Fibroblast of skin of left biceps (primary cell): ENCODE results near the gene C3orf70.
"Not testable (repeated sequence)": the region's sequence is repeated elsewhere in the genome, so short reads cannot be mapped to it uniquely, and the experiment has no call there.

Experiments
- DNase-seq, 2 experiments: peaks; one replicate each; pipeline ENCODE4 v3.0.0-alpha.2; 2013; ENCODE audit warnings: low read depth in 2 of 2

Gene C3orf70

DNA sequence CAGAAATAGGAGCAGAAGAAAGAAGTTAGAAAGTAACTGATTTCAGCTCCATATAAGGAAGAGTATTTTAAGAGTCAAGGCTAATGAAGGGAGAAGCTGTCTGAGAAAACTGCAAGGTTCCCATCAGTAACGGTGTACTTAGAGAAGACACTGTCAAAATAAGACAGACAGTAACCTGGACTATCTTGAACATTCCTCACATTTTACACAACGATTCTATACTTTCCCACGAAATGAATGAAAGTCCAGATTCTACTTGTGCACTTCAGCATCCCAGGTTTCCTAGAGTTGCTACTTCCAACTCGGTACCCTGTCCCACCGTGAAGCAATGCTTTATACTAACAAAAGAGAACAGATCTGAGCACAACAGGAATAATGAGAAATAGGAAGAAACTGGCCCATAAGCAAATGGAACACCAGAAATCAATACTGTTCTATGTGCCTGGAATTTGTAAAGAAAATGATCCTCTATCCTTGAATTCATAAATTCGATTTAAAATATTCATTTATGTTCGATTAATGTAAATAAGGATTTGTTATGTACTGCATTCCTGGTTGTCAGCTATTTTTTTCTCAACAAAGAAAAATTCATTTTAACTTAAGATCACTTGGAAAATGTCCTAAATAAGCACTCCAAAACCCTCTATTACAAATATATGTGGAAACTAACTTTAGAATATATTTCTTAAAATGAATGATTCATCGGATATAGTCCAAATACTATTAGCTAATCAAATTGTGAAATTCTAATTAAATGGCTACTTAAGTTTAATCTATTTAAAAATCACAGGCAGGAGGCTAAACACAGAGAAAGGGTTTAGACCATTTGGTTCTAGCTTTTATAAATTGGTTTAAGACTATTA is 1.5 kb downstream of the C3orf70 start:
- DNase-seq = no peak

DNA sequence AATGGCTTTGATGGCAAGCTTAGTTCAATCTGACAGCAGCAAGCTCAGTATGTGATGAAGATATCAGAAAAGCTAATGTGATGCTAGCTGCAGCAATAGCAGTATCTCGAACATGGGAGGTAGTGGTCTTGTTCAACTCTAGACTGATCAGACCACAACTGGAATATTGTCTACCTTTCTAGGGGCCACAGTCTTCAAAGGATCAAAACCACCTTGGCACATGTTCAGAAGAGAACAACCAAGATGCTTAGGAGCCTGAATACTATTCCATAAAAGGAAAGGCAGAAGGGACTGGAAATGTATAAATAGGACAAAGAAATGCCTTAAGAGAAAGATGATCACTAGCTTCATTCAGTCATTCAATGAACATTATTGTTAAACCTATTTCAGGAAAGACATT is 2.3 kb downstream of the C3orf70 start:
- DNase-seq = no peak

DNA sequence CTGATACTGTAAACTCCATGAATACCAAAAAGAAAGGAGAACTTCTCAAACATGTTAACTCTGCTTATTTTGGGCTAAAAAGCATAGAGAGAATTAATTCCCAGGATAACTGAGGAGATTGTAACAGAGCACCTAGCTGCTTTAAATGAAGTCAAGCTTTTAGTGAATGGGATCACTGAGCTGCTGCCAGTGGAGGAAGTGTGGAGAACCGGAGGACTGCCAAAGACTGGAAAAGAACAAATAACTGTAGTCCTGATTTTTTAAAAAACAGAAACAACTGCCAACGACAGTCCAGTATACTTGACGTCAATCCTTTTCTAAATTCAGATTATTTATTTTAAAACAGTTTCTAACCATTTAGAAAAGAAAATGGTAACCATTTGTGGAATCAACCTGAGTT is 3.3 kb downstream of the C3orf70 start:
- no peak for DNase-seq

- DNase-seq = no peak
Measured at GRCh38 chr3:185145511-185145910, 7.3 kb downstream of the C3orf70 start.

DNA sequence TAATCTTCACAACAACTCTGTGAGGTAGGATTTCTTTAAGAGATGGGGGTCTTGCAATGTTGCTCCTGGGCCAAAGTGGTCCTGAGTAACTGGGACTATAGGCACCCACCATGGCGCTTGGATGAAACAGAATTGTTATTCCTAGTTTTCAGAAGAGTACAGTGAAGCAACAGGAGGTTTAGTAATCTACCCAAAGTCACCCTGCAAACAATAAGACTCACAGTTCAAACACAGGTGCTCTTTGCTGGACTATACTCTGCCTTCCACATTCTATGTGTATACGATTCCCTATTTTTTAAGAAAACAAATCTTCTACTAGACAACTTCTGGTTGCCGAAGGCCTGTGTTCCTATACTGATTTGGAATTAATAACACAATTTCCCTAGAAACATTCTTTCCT is 8.1 kb downstream of the C3orf70 start:
- no peak for DNase-seq

DNA sequence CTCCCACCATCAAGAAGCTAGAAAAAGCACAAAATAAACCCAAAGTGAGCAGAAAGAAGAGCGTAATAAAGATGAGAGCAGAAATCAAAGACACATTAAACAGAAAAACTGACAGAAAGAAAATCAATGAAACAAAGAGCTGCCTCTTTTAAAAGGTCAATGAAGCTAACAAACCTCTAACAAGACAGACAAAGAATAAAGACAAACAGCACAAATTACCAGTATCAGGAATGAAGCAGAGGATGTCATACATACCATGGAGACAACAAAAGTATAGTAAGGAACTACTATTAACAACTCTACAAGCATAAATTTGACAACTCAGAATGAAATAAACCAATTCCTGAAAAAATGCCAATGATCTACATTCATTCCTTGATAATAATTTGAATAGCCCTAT is 15.0 kb downstream of the C3orf70 start:
- DNase-seq = no peak

DNA sequence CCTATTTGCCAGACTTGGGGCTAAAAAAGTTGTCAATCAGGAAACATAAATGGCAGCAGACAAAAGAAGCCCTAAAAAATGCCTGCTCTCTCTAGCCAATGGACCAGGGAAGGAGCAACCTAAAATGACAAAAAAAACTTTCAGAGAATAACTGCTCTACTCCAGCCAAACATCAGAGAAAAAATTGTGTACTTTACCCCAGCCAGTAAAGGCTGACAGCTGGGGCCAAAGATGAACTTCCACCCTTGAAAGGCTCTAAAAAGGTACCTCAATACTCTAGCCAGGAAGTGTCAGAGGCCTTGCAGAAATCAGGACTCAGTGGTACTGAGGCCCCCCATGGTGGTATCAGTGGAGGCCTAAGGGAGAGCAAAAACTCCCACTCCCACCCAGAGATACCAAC is 18.4 kb downstream of the C3orf70 start:
- no peak for DNase-seq

DNA sequence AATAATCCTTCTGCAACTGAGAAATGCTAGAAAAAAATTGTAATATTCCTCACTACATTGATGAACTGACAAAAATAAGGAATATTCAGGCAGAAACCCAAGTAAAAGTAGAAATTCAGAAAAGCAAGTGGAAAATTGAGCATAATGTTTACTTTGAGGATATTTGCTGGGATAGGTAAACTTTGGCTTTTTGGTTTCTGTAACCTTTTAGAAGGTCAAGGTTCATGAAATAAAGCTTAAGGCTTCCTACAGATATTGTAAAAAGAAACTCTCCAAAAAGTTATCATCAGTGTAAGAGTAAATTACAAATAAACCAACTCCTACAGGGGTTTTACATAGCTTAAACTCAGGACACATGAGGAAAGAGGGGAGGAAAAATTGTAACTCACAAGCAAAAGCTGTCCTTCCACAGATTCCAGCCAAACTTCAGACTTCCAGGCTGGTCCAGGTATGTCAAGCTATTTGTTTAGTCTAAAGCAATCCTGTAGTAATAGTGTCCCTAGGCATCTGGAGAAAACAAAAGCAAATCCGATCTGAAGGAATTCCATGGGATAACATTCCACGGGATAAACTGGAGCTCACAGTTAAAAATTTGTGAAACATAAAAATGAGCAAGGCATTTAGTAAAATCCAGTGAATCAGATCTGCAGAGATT is 21.1 kb downstream of the C3orf70 start:
- DNase-seq = no peak

DNA sequence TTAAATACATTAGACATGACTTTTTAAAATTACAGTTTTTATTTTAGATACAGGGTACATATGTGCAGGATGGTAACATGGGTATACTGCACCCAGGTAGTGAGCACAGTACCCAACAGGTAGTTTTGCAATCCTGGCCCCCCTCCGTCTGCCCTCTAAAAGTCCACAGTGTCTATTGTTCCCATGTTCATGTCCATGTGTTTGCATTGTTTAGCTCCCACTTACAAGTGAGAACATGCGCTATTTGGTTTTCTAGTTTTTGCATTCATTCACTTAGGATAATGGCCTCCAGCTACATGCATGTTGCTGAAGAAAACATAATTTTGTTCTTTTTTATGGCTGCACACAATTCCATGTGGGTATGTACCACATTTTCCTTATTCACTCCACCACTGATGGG is 23.8 kb downstream of the C3orf70 start:
- no peak for DNase-seq

GRCh38 chr3:185126201-185126600 is 26.7 kb downstream of the C3orf70 start:
- DNase-seq = no peak

DNA sequence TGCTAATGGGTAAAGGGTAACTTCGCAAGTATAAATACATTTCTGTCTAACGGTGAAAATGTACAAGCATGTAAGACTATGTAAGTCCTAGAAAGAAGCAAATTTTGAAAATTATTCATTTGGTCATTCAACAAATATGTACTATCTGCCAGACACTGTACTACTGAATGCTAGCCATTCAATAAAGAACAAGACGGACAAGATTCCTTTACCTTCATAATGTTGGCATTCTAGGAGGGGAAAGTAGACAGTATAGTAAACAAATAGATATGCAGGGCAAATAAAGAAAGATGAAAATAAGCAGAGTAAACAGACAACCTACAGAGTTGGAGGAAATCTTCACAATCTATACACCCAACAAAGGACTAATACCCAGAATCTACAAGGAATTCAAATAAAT is 32.7 kb downstream of the C3orf70 start:
- no peak for DNase-seq

DNA sequence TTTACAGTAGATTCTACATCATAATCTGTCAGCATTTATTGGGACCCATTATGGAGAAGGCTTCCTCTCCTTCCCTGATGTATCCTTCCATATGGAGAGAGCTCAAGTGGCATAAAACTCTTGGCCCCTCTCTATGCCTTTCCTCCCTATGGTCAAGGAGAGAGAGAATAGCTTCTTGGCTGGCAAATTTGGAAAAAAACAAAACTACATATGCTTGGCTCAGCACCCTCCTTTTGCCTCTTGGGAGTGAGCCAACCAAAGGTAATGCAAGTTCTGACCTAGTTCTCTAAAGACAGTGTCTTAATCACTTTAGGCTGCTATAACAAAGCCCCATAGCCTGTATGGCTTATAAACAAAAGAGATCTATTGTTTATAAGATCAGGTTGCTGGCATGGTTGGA is 37.5 kb downstream of the C3orf70 start:
- DNase-seq = no peak

DNA sequence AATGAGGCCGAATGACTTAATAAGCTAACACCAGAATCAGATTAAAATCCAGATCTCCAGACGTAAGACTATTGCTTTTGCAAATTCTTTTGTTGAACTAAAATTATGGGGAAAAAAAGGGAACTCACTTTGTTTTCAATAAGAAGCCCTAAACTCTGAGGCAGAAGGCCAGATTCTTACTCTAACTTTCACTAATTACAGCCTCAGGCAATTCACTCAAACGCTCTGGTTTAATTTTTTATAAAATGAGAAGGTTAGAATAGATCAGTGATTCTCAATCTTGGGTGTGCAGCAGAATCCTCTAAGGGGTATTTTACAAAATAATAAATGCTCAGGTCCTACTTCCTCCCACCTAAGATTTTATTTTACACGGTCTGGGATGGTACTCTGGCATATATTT is 38.1 kb downstream of the C3orf70 start:
- DNase-seq = no peak

GRCh38 chr3:185112186-185112585 is 40.7 kb downstream of the C3orf70 start:
- DNase-seq = no peak

- not testable (repeated sequence) for DNase-seq
Measured at GRCh38 chr3:185109012-185109411, 43.8 kb downstream of the C3orf70 start.

DNA sequence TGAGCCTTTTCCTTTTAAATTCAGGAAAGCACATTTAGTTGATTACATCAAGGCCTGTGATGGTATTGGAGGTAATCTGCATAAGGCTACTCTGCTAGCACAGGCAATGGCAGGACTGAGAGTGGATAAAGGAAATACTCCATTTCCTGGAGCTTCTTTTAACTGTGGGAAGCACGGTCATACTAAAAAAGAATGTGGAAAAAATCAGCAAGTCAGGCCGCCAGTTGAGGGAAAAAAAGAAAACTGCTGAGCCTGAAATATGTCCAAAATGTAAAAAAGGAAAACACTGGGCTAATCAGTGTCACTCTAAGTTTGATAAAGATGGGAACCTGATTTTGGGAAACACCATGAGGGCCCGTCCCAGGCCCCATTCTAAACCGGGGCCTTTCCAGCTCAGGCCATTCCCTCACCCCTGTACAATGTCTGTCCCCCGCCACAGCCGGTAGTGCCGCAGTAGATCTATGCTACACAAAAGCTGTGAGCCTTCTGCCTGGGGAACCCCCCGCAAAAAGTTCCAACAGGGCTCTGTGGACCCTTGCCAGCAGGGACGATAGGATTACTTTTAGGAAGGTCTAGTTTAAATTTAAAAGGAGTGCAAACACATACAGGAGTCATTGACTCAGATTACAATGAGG is 46.5 kb downstream of the C3orf70 start:
- DNase-seq = not testable (repeated sequence)

GRCh38 chr3:185103359-185104127 is 49.3 kb downstream of the C3orf70 start:
- DNase-seq = no peak

DNA sequence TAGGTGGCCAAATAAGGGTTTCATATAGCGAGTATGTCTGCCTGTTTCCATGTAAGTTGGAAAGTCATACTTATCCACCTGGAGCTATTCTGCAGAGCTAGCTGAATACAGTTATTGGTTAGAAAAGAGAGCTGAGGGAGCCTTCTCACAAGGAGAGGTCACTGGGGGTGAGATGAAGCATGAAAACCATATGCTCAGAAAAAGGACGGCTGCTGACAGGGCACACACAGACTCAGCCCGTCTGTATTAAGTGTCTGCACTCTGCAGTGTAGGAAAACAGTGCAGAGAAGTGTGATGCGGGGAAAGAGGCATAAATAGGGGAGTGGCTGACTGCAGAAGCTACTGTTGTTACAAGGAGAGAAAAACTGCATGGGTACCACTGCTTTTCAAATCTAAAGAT is 58.2 kb downstream of the C3orf70 start:
- no peak for DNase-seq

- DNase-seq = no peak
Measured at GRCh38 chr3:185093116-185093515, 59.7 kb downstream of the C3orf70 start.

- DNase-seq = no peak
Measured at GRCh38 chr3:185090811-185091210, 62.0 kb downstream of the C3orf70 start.

- no peak for DNase-seq
Measured at GRCh38 chr3:185089751-185090150, 63.1 kb downstream of the C3orf70 start.

GRCh38 chr3:185089343-185089742 is 63.5 kb downstream of the C3orf70 start:
- peak; percentile 14 to 16 for DNase-seq
